Fibroblast of lung (primary cell): ENCODE measurements around the gene YIPF5. TPM values are rescaled to one million over a fixed set of nuclear protein-coding genes. Genes with fewer than 3 reads are reported as not detected.

Experiments used
- DNase-seq, 2 donors: peaks; one replicate each; pipeline versions ENCODE4 v3.0.0 to v3.0.0-alpha.2; 2010; ENCODE audit warnings: low read depth in 2 of 2
- H2AFZ ChIP-seq: 2 replicates; pipeline ENCODE4 v1.5.1; 2012; ENCODE audit warnings: low read length, control low read depth, inconsistent platforms
- H3K27ac ChIP-seq: 2 replicates; pipeline ENCODE4 v1.5.1; 2011; ENCODE audit warnings: low read length, control low read depth; ENCODE audit not compliant: insufficient read depth
- H3K27me3 ChIP-seq: 2 replicates; pipeline ENCODE4 v1.5.1; 2011; ENCODE audit warnings: mild to moderate bottlenecking, low read length; ENCODE audit not compliant: control insufficient read depth, insufficient read depth
- H3K36me3 ChIP-seq: 2 replicates; pipeline ENCODE4 v1.5.1; 2011; ENCODE audit warnings: low read length; ENCODE audit not compliant: control insufficient read depth, insufficient read depth
- H3K4me1 ChIP-seq: 2 replicates; pipeline ENCODE4 v1.5.1; 2011; ENCODE audit warnings: low read length; ENCODE audit not compliant: control insufficient read depth, insufficient read depth; ENCODE audit errors: extremely low read depth
- H3K4me2 ChIP-seq: 2 replicates; pipeline ENCODE4 v1.5.1; 2011; ENCODE audit warnings: low read length, control low read depth; ENCODE audit not compliant: insufficient read depth; ENCODE audit errors: extremely low read depth
- H3K4me3 ChIP-seq, 4 experiments: fragments of 200-600 bp in 1 of 4; sonication (generic) in 1 of 4; replicated peaks in 1 of 4; 2 replicates each; pipeline ENCODE4 v1.5.1; 2011 to 2016; ENCODE audit warnings: low read length in 4 of 4, low read depth in 3 of 4, mild to moderate bottlenecking in 3 of 4, control low read depth in 2 of 4, inconsistent platforms in 1 of 4, mixed read lengths in 1 of 4; ENCODE audit not compliant: insufficient read depth in 1 of 4; ENCODE audit errors: control extremely low read depth in 1 of 4
- H3K79me2 ChIP-seq: 2 replicates; pipeline ENCODE4 v1.5.1; 2012; ENCODE audit warnings: mild to moderate bottlenecking, low read length, inconsistent platforms; ENCODE audit not compliant: control insufficient read depth, insufficient read depth
- H3K9ac ChIP-seq: 2 replicates; pipeline ENCODE4 v1.5.1; 2011; ENCODE audit warnings: mild to moderate bottlenecking, low read length, control low read depth; ENCODE audit not compliant: insufficient read depth
- H3K9me3 ChIP-seq: 2 replicates; pipeline ENCODE4 v1.5.1; 2012; ENCODE audit warnings: low read depth, low read length; ENCODE audit not compliant: control insufficient read depth, insufficient read depth
- H4K20me1 ChIP-seq: 2 replicates; pipeline ENCODE4 v1.5.1; 2011; ENCODE audit warnings: low read length; ENCODE audit not compliant: control insufficient read depth, insufficient read depth; ENCODE audit errors: extremely low read depth
- EZH2 ChIP-seq: IDR thresholded peaks from 2 replicates; pipeline ENCODE4 v1.5.1; 2012; ENCODE audit warnings: low read length, control low read depth, mild to moderate bottlenecking; ENCODE audit errors: missing control alignments
- polyA plus RNA-seq, 2 donors: library from polyadenylated mRNA; depleted of rRNA in 1 of 2; stranded (reverse) in 1 of 2; unstranded in 1 of 2; fragments of >200 nt; gene quantifications; 2 replicates each; pipeline ENCODE4 v1.2.1, GENCODE V29; 2011 to 2012; ENCODE audit warnings: missing spikeins in 1 of 2
- total RNA-seq: library from RNA; depleted of rRNA; stranded (reverse); fragments of >200 nt; gene quantifications from 2 replicates; pipeline ENCODE4 v1.2.1, GENCODE V29; 2014
- TF ChIP-seq, protein P1 (sequence below), 2 donors: IDR thresholded peaks in 1 of 2; conservative IDR thresholded peaks in 1 of 2; 1 replicate in 1 of 2; 2 replicates in 1 of 2; pipeline ENCODE4 v1.5.1; 2011 to 2012; ENCODE audit warnings: low read length in 2 of 2, control low read depth in 1 of 2, inconsistent platforms in 1 of 2, low read depth in 1 of 2, mild to moderate bottlenecking in 1 of 2

The YIPF5 gene
- total and polyA plus RNA-seq, 2 donors (not counting 1 experiment from before 2014, with no cell fraction given), result 83.2 to 175 TPM

DNA sequence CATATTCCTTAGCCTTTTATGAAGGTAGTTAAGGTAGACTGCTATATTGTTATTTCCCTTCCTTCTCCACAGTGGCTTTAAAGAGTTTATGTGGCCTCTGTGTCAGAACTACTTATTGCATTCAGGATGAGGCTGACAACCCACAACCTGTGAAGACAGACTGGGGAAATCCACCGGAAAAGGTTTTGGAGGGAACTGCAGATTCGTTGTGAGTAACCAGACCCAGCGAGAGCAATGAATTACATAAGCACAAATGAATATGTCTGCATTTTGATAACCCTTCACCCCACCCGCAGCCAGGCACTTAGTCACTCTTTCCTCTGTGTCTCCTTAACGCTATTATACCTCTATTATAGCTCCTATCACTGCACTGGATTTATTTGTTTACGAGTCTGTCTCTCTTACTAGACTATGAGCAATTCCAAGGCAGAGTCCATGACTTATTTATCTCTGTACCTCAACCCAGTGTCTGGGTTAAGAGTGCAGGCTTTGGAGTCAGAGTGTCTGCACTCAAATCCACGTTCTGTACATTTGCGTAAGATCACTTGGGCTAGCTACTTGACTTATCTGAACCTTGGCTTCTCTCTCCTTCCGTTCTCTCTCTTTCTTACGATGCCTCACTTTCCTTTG, 19.5 kb upstream of the YIPF5 start:
- Histone ChIP-seq H3K79me2 (no peaks in the 10 kb centered on the region), H3K27me3 (no peaks in the 10 kb centered on the region), H3K36me3 (no peaks in the 10 kb centered on the region), H3K4me2 (no peak overlapping the region), H3K4me1 (peaks cover 9% of the 10 kb centered on the region), H2AFZ (no peak overlapping the region), H3K9me3 (no peaks in the 10 kb centered on the region), H4K20me1 (no peaks in the 10 kb centered on the region), H3K4me3 (no peak overlapping the region), H3K9ac (no peak overlapping the region), H3K27ac (no peak overlapping the region)
- peak; percentile 47 to 95 for DNase-seq
- TF ChIP-seq, protein P1, sequence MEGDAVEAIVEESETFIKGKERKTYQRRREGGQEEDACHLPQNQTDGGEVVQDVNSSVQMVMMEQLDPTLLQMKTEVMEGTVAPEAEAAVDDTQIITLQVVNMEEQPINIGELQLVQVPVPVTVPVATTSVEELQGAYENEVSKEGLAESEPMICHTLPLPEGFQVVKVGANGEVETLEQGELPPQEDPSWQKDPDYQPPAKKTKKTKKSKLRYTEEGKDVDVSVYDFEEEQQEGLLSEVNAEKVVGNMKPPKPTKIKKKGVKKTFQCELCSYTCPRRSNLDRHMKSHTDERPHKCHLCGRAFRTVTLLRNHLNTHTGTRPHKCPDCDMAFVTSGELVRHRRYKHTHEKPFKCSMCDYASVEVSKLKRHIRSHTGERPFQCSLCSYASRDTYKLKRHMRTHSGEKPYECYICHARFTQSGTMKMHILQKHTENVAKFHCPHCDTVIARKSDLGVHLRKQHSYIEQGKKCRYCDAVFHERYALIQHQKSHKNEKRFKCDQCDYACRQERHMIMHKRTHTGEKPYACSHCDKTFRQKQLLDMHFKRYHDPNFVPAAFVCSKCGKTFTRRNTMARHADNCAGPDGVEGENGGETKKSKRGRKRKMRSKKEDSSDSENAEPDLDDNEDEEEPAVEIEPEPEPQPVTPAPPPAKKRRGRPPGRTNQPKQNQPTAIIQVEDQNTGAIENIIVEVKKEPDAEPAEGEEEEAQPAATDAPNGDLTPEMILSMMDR (conservative IDR thresholded peaks at IDR 0.05 in 1 of 2, IDR thresholded peaks at IDR 0.05 in 1 of 2; ENCODE audit: low read depth in 1 of 2, low read length in 2 of 2), result no peak
- TF ChIP-seq EZH2, result no peak

DNA sequence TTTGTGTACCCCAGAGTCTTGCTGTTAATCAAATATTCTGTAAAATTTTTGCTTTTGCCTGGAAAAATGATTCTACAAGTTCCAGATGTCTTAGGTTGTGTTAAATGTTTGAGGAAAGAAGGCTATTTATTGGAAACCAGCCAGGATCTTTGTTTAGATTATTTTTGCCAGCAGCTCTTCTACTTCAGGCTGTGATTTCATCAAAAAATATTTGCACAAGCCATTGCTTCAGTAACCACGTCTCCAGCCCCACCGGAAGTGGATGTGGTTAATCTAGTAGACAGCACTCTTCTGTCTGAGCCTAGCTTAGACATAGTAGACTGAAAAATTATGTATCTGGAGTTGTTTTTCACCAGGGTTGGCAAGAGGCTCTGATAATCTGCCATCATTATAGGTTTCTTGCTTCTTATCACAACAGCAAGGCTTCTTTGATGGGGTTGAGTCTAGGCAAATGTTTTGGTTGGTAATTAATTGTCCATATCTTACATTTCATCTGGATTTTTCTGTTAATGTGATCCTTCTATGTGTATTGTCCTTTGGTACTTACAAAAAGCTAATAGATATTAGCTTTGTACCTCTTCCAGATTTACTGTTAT, 17.3 kb upstream of the YIPF5 start:
- no peaks in the 10 kb centered on the region for H3K9me3 ChIP-seq
- DNase-seq, result peak; percentile 98 to 99
- TF ChIP-seq EZH2, result no peak
- TF ChIP-seq, protein P1 (conservative IDR thresholded peaks at IDR 0.05 in 1 of 2, IDR thresholded peaks at IDR 0.05 in 1 of 2; ENCODE audit: low read depth in 1 of 2, low read length in 2 of 2), result no peak
- H4K20me1 ChIP-seq, result no peaks in the 10 kb centered on the region
- H3K4me3 ChIP-seq, result no peak overlapping the region
- H3K27me3 ChIP-seq, result no peaks in the 10 kb centered on the region
- no peak overlapping the region for H3K4me2 ChIP-seq
- peak overlapping the region; percentile 1 for H3K27ac ChIP-seq
- H3K79me2 ChIP-seq, result no peaks in the 10 kb centered on the region
- no peaks in the 10 kb centered on the region for H3K36me3 ChIP-seq
- H3K9ac ChIP-seq, result no peak overlapping the region
- H2AFZ ChIP-seq, result no peak overlapping the region
- peaks cover 9% of the 10 kb centered on the region for H3K4me1 ChIP-seq

DNA sequence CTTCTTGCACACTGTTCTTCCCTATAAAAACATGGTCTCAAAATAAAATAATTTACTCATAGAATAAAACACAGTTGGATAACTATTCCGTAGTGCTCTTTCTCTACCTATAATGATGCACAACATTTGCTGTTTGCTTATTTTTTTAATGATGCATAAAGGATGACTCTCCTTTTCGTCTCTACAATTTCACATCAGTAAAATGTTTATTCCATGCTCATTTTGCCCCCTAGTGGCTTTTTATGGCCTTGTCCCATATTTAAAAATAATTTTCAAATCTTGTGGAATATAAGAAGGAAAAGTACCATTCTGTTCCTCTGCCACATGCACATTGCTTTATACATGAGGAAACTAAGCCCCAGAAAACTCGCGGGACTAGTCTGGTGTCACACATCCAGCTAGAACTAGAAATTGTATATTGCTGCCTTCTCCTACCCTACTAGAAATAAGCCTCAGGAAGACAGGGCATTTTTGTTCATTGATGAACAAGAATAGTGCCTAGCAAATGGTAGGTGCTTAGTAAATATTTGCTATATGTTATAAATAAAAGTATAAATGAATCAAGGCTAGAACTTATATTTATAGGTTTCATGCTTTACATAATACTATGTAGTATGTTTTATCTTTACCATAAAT, 12.9 kb upstream of the YIPF5 start:
- peak; percentile 56 to 66 for DNase-seq
- Histone ChIP-seq H3K27me3 (no peaks in the 10 kb centered on the region), H3K79me2 (no peaks in the 10 kb centered on the region), H3K9me3 (no peaks in the 10 kb centered on the region), H3K4me1 (peaks cover 5% of the 10 kb centered on the region), H3K4me3 (no peak overlapping the region), H3K4me2 (no peak overlapping the region), H4K20me1 (no peaks in the 10 kb centered on the region), H2AFZ (no peak overlapping the region), H3K27ac (no peak overlapping the region), H3K9ac (no peak overlapping the region), H3K36me3 (no peaks in the 10 kb centered on the region)
- TF ChIP-seq, protein P1 (conservative IDR thresholded peaks at IDR 0.05 in 1 of 2, IDR thresholded peaks at IDR 0.05 in 1 of 2; ENCODE audit: low read depth in 1 of 2, low read length in 2 of 2), result peak; percentile 53 to 72
- TF ChIP-seq EZH2, result no peak
